Activated CD4-positive, alpha-beta T cell treated with anti-CD3 and anti-CD28 coated beads, Interleukin-2, amount 10 ng/mL, durations not matched to agents 24 days and 14 days (primary cell): ENCODE measurements around the gene EIF4E1B. TPM values are rescaled to one million over a fixed set of nuclear protein-coding genes. Genes with fewer than 3 reads are reported as not detected.

Source experiments
- DNase-seq: peaks from one replicate; pipeline ENCODE4 v3.0.0; 2022
- H3K27ac Mint-ChIP-seq: one replicate; pipeline ENCODE4 v1.8.0; 2022; ENCODE audit warnings: mild to moderate bottlenecking, mixed read lengths
- H3K27me3 Mint-ChIP-seq: one replicate; pipeline ENCODE4 v1.8.0; 2022; ENCODE audit warnings: mixed read lengths
- H3K36me3 Mint-ChIP-seq: one replicate; pipeline ENCODE4 v1.8.0; 2022; ENCODE audit warnings: low read depth, mild to moderate bottlenecking, mixed read lengths
- H3K4me1 Mint-ChIP-seq: one replicate; pipeline ENCODE4 v1.8.0; 2021; ENCODE audit warnings: mixed read lengths
- H3K4me3 Mint-ChIP-seq: one replicate; pipeline ENCODE4 v1.8.0; 2022; ENCODE audit warnings: mild to moderate bottlenecking, moderate library complexity, mixed read lengths
- H3K9me3 Mint-ChIP-seq: one replicate; pipeline ENCODE4 v1.8.0; 2021; ENCODE audit warnings: mixed read lengths
- intact Hi-C: fragments of 100-400 bp; cut with micrococcal nuclease; formaldehyde crosslinking; loops from one replicate; pipeline ENCODE4 v1.15.1; 2023
- total RNA-seq: library from RNA; stranded (reverse); gene quantifications from 2 replicates; pipeline ENCODE4 v1.2.3, GENCODE V29; 2022

EIF4E1B gene
- total RNA-seq, 1 donor from 2014 or later: not detected

GRCh38 chr5:176642675-176643490 lies 12.4 kb downstream of the EIF4E1B start:
- Mint-ChIP-seq H3K4me1 (peaks cover 10% of the 10 kb centered on the region), H3K4me3 (no peak overlapping the region), H3K27ac (no peak overlapping the region), H3K27me3 (peaks cover 6% of the 10 kb centered on the region), H3K9me3 (no peaks in the 10 kb centered on the region), H3K36me3 (no peaks in the 10 kb centered on the region)
- no peak for DNase-seq
- intact Hi-C loops: no loop called here

GRCh38 chr5:176643491-176644219 lies 13.2 kb downstream of the EIF4E1B start:
- no peak for DNase-seq
- no peak overlapping the region for H3K27ac Mint-ChIP-seq
- peaks cover under 1% of the 10 kb centered on the region for H3K36me3 Mint-ChIP-seq
- peaks cover 15% of the 10 kb centered on the region for H3K4me1 Mint-ChIP-seq
- H3K4me3 Mint-ChIP-seq: no peak overlapping the region
- intact Hi-C loops: no loop called here
- H3K27me3 Mint-ChIP-seq: peaks cover 2% of the 10 kb centered on the region
- no peaks in the 10 kb centered on the region for H3K9me3 Mint-ChIP-seq

GRCh38 chr5:176644294-176644693 lies 13.8 kb downstream of the EIF4E1B start:
- Mint-ChIP-seq H3K9me3 (no peaks in the 10 kb centered on the region), H3K27me3 (no peaks in the 10 kb centered on the region), H3K36me3 (peaks cover 4% of the 10 kb centered on the region), H3K4me3 (no peak overlapping the region), H3K4me1 (peaks cover 21% of the 10 kb centered on the region), H3K27ac (no peak overlapping the region)
- DNase-seq: no peak
- intact Hi-C loops: no loop called here

GRCh38 chr5:176644878-176645670 lies 14.6 kb downstream of the EIF4E1B start:
- intact Hi-C loops: loop anchor here (5.0 kb wide), 1 partner anchor 362 kb away; the partner anchor contains the start of gene UIMC1
- peaks cover 6% of the 10 kb centered on the region for H3K36me3 Mint-ChIP-seq
- H3K4me1 Mint-ChIP-seq: peaks cover 25% of the 10 kb centered on the region
- H3K9me3 Mint-ChIP-seq: no peaks in the 10 kb centered on the region
- DNase-seq: no peak
- peak overlapping the region; percentile 10 for H3K27ac Mint-ChIP-seq
- H3K27me3 Mint-ChIP-seq: no peaks in the 10 kb centered on the region
- peak overlapping the region; percentile 45 for H3K4me3 Mint-ChIP-seq

- peaks cover 35% of the 10 kb centered on the region for H3K4me1 Mint-ChIP-seq
- intact Hi-C loops: loop anchor here (2.0 to 5.0 kb wide), 2 partner anchors 109 to 361 kb away; partner anchors contain the start of genes RNF44 and UIMC1
- no peaks in the 10 kb centered on the region for H3K9me3 Mint-ChIP-seq
- H3K36me3 Mint-ChIP-seq: peaks cover 6% of the 10 kb centered on the region
- H3K4me3 Mint-ChIP-seq: peak overlapping the region; percentile 91
- no peaks in the 10 kb centered on the region for H3K27me3 Mint-ChIP-seq
- peak overlapping the region; percentile 89 for H3K27ac Mint-ChIP-seq
- no peak for DNase-seq
Measured at GRCh38 chr5:176646049-176646706, 15.7 kb downstream of the EIF4E1B start.

- peaks cover 9% of the 10 kb centered on the region for H3K36me3 Mint-ChIP-seq
- H3K27me3 Mint-ChIP-seq: no peaks in the 10 kb centered on the region
- H3K4me1 Mint-ChIP-seq: peaks cover 38% of the 10 kb centered on the region
- DNase-seq: no peak
- H3K27ac Mint-ChIP-seq: peak overlapping the region; percentile 89
- H3K9me3 Mint-ChIP-seq: no peaks in the 10 kb centered on the region
- intact Hi-C loops: loop anchor here (1.0 to 5.0 kb wide), 5 partner anchors 27 to 441 kb away; partner anchors contain the start of genes RNF44 and UIMC1
- peak overlapping the region; percentile 91 for H3K4me3 Mint-ChIP-seq
Measured at GRCh38 chr5:176646707-176647029, 16.2 kb downstream of the EIF4E1B start.

GRCh38 chr5:176647030-176647842 lies 16.8 kb downstream of the EIF4E1B start, which contains the start of gene TSPAN17:
Gene TSPAN17 (plus strand): TSS chr5:176647484. CDS start chr5:176647616, 132 bp downstream.
- H3K4me3 Mint-ChIP-seq: peak within 1 kb of the TSS; percentile 91
- peaks cover 13% of the 10 kb centered on the region for H3K36me3 Mint-ChIP-seq
- H3K27me3 Mint-ChIP-seq: no peaks in the 10 kb centered on the region
- peaks cover 39% of the 10 kb centered on the region for H3K4me1 Mint-ChIP-seq
- intact Hi-C loops: loop anchor here (1.0 to 5.0 kb wide), 5 partner anchors 28 to 440 kb away; partner anchors contain the start of genes RNF44 and UIMC1
- H3K27ac Mint-ChIP-seq: peak within 1 kb of the TSS; percentile 89
- peak; percentile 100 for DNase-seq
- no peaks in the 10 kb centered on the region for H3K9me3 Mint-ChIP-seq

- H3K27me3 Mint-ChIP-seq: no peaks in the 10 kb centered on the region
- DNase-seq: peak; percentile 70
- H3K4me1 Mint-ChIP-seq: peaks cover 44% of the 10 kb centered on the region
- intact Hi-C loops: loop anchor here (1.0 to 5.0 kb wide), 5 partner anchors 29 to 439 kb away; partner anchors contain the start of genes RNF44 and UIMC1
- peak overlapping the region; percentile 63 for H3K27ac Mint-ChIP-seq
- H3K4me3 Mint-ChIP-seq: peak overlapping the region; percentile 91
- H3K9me3 Mint-ChIP-seq: no peaks in the 10 kb centered on the region
- H3K36me3 Mint-ChIP-seq: peaks cover 17% of the 10 kb centered on the region
Measured at GRCh38 chr5:176647843-176648473, 17.5 kb downstream of the EIF4E1B start.

GRCh38 chr5:176648474-176649194 lies 18.2 kb downstream of the EIF4E1B start:
- Mint-ChIP-seq H3K27ac (peak overlapping the region; percentile 63), H3K4me1 (peaks cover 50% of the 10 kb centered on the region), H3K36me3 (peaks cover 24% of the 10 kb centered on the region), H3K4me3 (peak overlapping the region; percentile 91), H3K9me3 (peaks cover 4% of the 10 kb centered on the region), H3K27me3 (peaks cover 3% of the 10 kb centered on the region)
- intact Hi-C loops: loop anchor here (5.0 kb wide), 1 partner anchor 359 kb away; the partner anchor contains the start of gene UIMC1
- DNase-seq: peak; percentile 70

- DNase-seq: no peak
- Mint-ChIP-seq H3K9me3 (peaks cover 4% of the 10 kb centered on the region), H3K27me3 (peaks cover 3% of the 10 kb centered on the region), H3K4me1 (peaks cover 58% of the 10 kb centered on the region), H3K27ac (peak overlapping the region; percentile 1), H3K36me3 (peaks cover 30% of the 10 kb centered on the region), H3K4me3 (peak overlapping the region; percentile 8)
- intact Hi-C loops: loop anchor here (10.0 kb wide), 1 partner anchor 164 kb away; the partner anchor contains the start of gene UNC5A
Measured at GRCh38 chr5:176650354-176650884, 19.9 kb downstream of the EIF4E1B start.

GRCh38 chr5:176651472-176651980 lies 21.1 kb downstream of the EIF4E1B start:
- intact Hi-C loops: loop anchor here (10.0 kb wide), 1 partner anchor 163 kb away; the partner anchor contains the start of gene UNC5A

More at GRCh38 chr5:176651472-176651980, 21.1 kb downstream of the EIF4E1B start:
- Mint-ChIP-seq H3K27ac (no peak overlapping the region), H3K36me3 (peaks cover 36% of the 10 kb centered on the region), H3K4me1 (peaks cover 52% of the 10 kb centered on the region), H3K27me3 (peaks cover 3% of the 10 kb centered on the region), H3K9me3 (peaks cover 4% of the 10 kb centered on the region), H3K4me3 (no peak overlapping the region)
- DNase-seq: no peak
